ENCODE measurements around the gene BHLHA15. TPM values are rescaled to one million over a fixed set of nuclear protein-coding genes. Genes with fewer than 3 reads are reported as not detected.

The BHLHA15 gene
- total RNA-seq, 1 experiment from 2014 or later, result 5.2 TPM

- Histone ChIP-seq H4K20me1 (ENCODE audit: insufficient read depth) (no peaks in the 10 kb centered on the region), H3K27ac (ENCODE audit: low read depth, low read length) (no peak overlapping the region), H3K27me3 (ENCODE audit: insufficient read depth, low read length) (no peaks in the 10 kb centered on the region), H3K36me3 (ENCODE audit: control insufficient read depth in 1 of 2, insufficient read depth in 2 of 2, low read length in 2 of 2) (no peaks in the 10 kb centered on the region), H3K9me3 (ENCODE audit: control insufficient read depth in 1 of 2, insufficient read depth in 1 of 2, low read depth in 1 of 2, low read length in 2 of 2) (no peaks in the 10 kb centered on the region), H3K4me2 (ENCODE audit: low read length) (no peak overlapping the region), H3K4me3 (replicated peaks in 1 of 2; ENCODE audit: low read depth in 1 of 2, low read length in 2 of 2) (no peak overlapping the region), H2AFZ (ENCODE audit: low read depth, low read length, poor library complexity, severe bottlenecking) (no peak overlapping the region), H3K4me1 (ENCODE audit: control insufficient read depth in 1 of 2, insufficient read depth in 2 of 2, low read length in 2 of 2) (no peaks in the 10 kb centered on the region), H3K9ac (ENCODE audit: low read length) (no peak overlapping the region), H3K9me2 (ENCODE audit: insufficient read depth) (no peaks in the 10 kb centered on the region), H3K79me2 (ENCODE audit: insufficient read depth, low read length) (peaks cover 7% of the 10 kb centered on the region; the same call in 1 of the 2 replicates)
- TF ChIP-seq REST (IDR thresholded peaks at IDR 0.05; ENCODE audit: low read depth), result no peak
- no peak for TF ChIP-seq CEBPB (IDR thresholded peaks at IDR 0.05; ENCODE audit: low read depth)
- no peak for TF ChIP-seq SP1 (IDR thresholded peaks at IDR 0.05; ENCODE audit: low read depth)
- TF ChIP-seq POLR2A (IDR thresholded peaks at IDR 0.05; ENCODE audit: borderline replicate concordance, extremely low read depth, insufficient read depth, insufficient read length), result no peak
- TF ChIP-seq POLR2AphosphoS5 (IDR thresholded peaks at IDR 0.05; ENCODE audit: low read depth, low read length), result no peak
- TF ChIP-seq, protein P1, sequence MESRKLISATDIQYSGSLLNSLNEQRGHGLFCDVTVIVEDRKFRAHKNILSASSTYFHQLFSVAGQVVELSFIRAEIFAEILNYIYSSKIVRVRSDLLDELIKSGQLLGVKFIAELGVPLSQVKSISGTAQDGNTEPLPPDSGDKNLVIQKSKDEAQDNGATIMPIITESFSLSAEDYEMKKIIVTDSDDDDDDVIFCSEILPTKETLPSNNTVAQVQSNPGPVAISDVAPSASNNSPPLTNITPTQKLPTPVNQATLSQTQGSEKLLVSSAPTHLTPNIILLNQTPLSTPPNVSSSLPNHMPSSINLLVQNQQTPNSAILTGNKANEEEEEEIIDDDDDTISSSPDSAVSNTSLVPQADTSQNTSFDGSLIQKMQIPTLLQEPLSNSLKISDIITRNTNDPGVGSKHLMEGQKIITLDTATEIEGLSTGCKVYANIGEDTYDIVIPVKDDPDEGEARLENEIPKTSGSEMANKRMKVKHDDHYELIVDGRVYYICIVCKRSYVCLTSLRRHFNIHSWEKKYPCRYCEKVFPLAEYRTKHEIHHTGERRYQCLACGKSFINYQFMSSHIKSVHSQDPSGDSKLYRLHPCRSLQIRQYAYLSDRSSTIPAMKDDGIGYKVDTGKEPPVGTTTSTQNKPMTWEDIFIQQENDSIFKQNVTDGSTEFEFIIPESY (IDR thresholded peaks at IDR 0.05; ENCODE audit: extremely low read depth, insufficient replicate concordance, low read length), result no peak
- TF ChIP-seq, protein P2, sequence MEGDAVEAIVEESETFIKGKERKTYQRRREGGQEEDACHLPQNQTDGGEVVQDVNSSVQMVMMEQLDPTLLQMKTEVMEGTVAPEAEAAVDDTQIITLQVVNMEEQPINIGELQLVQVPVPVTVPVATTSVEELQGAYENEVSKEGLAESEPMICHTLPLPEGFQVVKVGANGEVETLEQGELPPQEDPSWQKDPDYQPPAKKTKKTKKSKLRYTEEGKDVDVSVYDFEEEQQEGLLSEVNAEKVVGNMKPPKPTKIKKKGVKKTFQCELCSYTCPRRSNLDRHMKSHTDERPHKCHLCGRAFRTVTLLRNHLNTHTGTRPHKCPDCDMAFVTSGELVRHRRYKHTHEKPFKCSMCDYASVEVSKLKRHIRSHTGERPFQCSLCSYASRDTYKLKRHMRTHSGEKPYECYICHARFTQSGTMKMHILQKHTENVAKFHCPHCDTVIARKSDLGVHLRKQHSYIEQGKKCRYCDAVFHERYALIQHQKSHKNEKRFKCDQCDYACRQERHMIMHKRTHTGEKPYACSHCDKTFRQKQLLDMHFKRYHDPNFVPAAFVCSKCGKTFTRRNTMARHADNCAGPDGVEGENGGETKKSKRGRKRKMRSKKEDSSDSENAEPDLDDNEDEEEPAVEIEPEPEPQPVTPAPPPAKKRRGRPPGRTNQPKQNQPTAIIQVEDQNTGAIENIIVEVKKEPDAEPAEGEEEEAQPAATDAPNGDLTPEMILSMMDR (IDR thresholded peaks at IDR 0.05 in 2 of 3, conservative IDR thresholded peaks at IDR 0.05 in 1 of 3; ENCODE audit: borderline replicate concordance in 1 of 3, insufficient read depth in 1 of 3, low read depth in 2 of 3, low read length in 2 of 3), result no peak
- no peak for TF ChIP-seq ELF1 (IDR thresholded peaks at IDR 0.05; ENCODE audit: borderline replicate concordance, low read depth)
- TF ChIP-seq ATF3 (IDR thresholded peaks at IDR 0.05), result no peak
- no TSS peak for BruUV-seq (replicated peaks)
- DNase-seq (ENCODE audit: low read depth, low spot score) (no peak), ATAC-seq (no peak)
- ChIA-PET CTCF (no interaction called here), POLR2A (interaction anchor here (0.6 kb wide), 1 partner anchor 226 kb away, joined by 3 read pairs; no protein-coding TSS in a partner anchor), RAD21 (ENCODE audit: low non-redundant PET in 1 of 2, low total read pairs in 2 of 2, uncharacterized antibody in 2 of 2, unreplicated experiment in 2 of 2) (no interaction called here)
- intact Hi-C loops (cut with micrococcal nuclease), result no loop called here
Measured at GRCh38 chr7:98199131-98199530, 12.1 kb upstream of the BHLHA15 start.
